ENCODE results near the gene ADAM19.

DNA sequence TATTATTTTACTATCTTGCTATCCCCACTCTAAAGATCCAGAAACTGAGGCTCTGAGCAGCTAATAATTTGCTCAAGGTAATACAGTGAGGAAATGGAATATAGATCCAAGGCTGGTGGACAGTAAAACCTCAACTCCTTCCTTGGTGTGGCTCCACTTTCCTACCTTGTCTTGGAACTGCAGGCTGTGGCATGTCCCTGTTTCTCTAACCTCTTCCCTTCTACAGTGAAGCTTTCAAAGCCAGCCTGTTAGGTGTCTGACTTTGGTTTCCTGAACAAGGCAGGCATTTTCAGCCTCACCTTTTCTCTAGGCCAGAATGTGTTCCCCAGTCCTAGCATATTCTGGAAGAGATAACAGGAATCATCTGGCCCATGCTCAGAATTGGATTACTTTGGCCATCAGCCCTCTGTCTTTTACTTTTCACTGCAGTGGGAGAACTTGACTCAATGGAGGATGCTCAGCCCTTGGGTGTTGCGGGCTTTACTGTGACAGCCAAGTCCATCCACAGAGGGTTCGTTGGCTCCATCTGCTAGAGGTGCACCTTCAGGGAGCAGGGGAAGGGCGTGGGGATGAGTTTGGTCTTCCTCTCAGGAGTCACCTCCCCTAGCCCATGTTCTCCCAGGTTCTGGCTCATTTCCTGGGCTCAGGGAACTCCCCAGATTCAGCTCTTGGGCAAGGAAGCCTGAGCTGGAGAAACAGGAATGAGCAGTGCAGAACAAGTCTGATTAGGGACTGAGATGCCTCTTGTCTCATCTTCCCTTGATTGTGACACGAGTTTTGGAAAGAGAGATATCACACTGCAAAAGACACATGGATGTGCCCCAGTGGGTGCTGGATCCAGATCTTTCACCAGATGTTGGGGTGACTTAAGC lies 114.4 kb downstream of the ADAM19 start:
- TF ChIP-seq, protein P1, sequence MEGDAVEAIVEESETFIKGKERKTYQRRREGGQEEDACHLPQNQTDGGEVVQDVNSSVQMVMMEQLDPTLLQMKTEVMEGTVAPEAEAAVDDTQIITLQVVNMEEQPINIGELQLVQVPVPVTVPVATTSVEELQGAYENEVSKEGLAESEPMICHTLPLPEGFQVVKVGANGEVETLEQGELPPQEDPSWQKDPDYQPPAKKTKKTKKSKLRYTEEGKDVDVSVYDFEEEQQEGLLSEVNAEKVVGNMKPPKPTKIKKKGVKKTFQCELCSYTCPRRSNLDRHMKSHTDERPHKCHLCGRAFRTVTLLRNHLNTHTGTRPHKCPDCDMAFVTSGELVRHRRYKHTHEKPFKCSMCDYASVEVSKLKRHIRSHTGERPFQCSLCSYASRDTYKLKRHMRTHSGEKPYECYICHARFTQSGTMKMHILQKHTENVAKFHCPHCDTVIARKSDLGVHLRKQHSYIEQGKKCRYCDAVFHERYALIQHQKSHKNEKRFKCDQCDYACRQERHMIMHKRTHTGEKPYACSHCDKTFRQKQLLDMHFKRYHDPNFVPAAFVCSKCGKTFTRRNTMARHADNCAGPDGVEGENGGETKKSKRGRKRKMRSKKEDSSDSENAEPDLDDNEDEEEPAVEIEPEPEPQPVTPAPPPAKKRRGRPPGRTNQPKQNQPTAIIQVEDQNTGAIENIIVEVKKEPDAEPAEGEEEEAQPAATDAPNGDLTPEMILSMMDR (IDR thresholded peaks at IDR 0.05), result no peak
- TF ChIP-seq POLR2A (IDR thresholded peaks at IDR 0.05), result no peak
